HepG2 (cell line): ENCODE measurements around the gene EFS. TPM values are rescaled to one million over a fixed set of nuclear protein-coding genes. Genes with fewer than 3 reads are reported as not detected.

Experiments
- BRF2 ChIP-seq: sonication (generic); formaldehyde crosslinking; IDR thresholded peaks from 2 replicates; pipeline ENCODE4 v1.8.1; 2022; ENCODE audit warnings: mild to moderate bottlenecking, missing genetic modification reagents
- DNMT1 ChIP-seq: sonication (generic); formaldehyde crosslinking; IDR thresholded peaks from 2 replicates; pipeline ENCODE4 v1.5.1; 2020; ENCODE audit warnings: mild to moderate bottlenecking, missing genetic modification reagents
- GATAD1 ChIP-seq: IDR thresholded peaks from 2 replicates; pipeline ENCODE4 v1.6.1; 2016; ENCODE audit warnings: missing genetic modification reagents, missing compliant biosample characterization
- HMGXB4 ChIP-seq, 2 experiments: sonication (generic) in 1 of 2; formaldehyde crosslinking in 1 of 2; IDR thresholded peaks; 2 replicates each; pipeline versions ENCODE4 v1.4.0 to v1.6.1; 2018 to 2020; ENCODE audit warnings: missing genetic modification reagents in 2 of 2, borderline replicate concordance in 1 of 2, low read depth in 1 of 2, mild to moderate bottlenecking in 1 of 2, missing biosample characterization in 1 of 2
- MBNL3 ChIP-seq: fragments of 250-450 bp; sonication (Bioruptor Pico); conservative IDR thresholded peaks from 2 replicates; pipeline ENCODE4 v1.8.0; 2022; ENCODE audit warnings: mild to moderate bottlenecking, inconsistent platforms
- MED13 ChIP-seq: sonication (generic); formaldehyde crosslinking; IDR thresholded peaks from 2 replicates; pipeline ENCODE4 v1.5.0; 2020; ENCODE audit warnings: missing genetic modification reagents
- MYPOP ChIP-seq: sonication (generic); formaldehyde crosslinking; IDR thresholded peaks from 2 replicates; pipeline ENCODE4 v1.8.1; 2023; ENCODE audit warnings: mild to moderate bottlenecking, moderate library complexity, missing genetic modification reagents
- PHB2 ChIP-seq: fragments of 450-650 bp; IDR thresholded peaks from 2 replicates; pipeline ENCODE4 v1.6.1; 2018; ENCODE audit not compliant: partially characterized antibody
- RFXAP ChIP-seq: sonication (generic); formaldehyde crosslinking; IDR thresholded peaks from 2 replicates; pipeline ENCODE4 v1.4.0; 2020; ENCODE audit warnings: missing genetic modification reagents, borderline replicate concordance
- RXRA ChIP-seq: sonication (generic); formaldehyde crosslinking; IDR thresholded peaks from 2 replicates; pipeline ENCODE4 v1.5.1; 2020; ENCODE audit warnings: missing genetic modification reagents
- SATB2 ChIP-seq: sonication (generic); formaldehyde crosslinking; IDR thresholded peaks from 2 replicates; pipeline ENCODE4 v1.5.0; 2020; ENCODE audit warnings: missing genetic modification reagents
- SNAPC5 ChIP-seq: sonication (generic); formaldehyde crosslinking; IDR thresholded peaks from 2 replicates; pipeline ENCODE4 v1.8.1; 2023; ENCODE audit warnings: mild to moderate bottlenecking, missing genetic modification reagents, borderline replicate concordance
- THYN1 ChIP-seq: sonication (generic); formaldehyde crosslinking; IDR thresholded peaks from 2 replicates; pipeline ENCODE4 v1.8.1; 2023; ENCODE audit warnings: low read depth, mild to moderate bottlenecking, moderate library complexity, missing genetic modification reagents, borderline replicate concordance
- TRIM22 ChIP-seq: fragments of 450-650 bp; IDR thresholded peaks from 2 replicates; pipeline ENCODE4 v1.6.1; 2017
- ZBTB42 ChIP-seq: sonication (generic); formaldehyde crosslinking; IDR thresholded peaks from 2 replicates; pipeline ENCODE4 v1.5.0; 2020; ENCODE audit warnings: mild to moderate bottlenecking, missing genetic modification reagents
- ZNF256 ChIP-seq: sonication (generic); formaldehyde crosslinking; conservative IDR thresholded peaks from 2 replicates; pipeline ENCODE4 v1.4.0; 2020; ENCODE audit warnings: missing genetic modification reagents
- ZNF432 ChIP-seq: sonication (generic); formaldehyde crosslinking; IDR thresholded peaks from 2 replicates; pipeline ENCODE4 v1.5.0; 2020; ENCODE audit warnings: missing genetic modification reagents, mild to moderate bottlenecking, borderline replicate concordance
- ZNF513 ChIP-seq: sonication (generic); formaldehyde crosslinking; conservative IDR thresholded peaks from 2 replicates; pipeline ENCODE4 v1.5.0; 2020; ENCODE audit warnings: missing genetic modification reagents
- ZNF557 ChIP-seq: sonication (generic); formaldehyde crosslinking; IDR thresholded peaks from 2 replicates; pipeline ENCODE4 v1.4.0; 2020; ENCODE audit warnings: missing genetic modification reagents
- ZNF570 ChIP-seq: sonication (generic); formaldehyde crosslinking; IDR thresholded peaks from 2 replicates; pipeline ENCODE4 v1.4.0; 2020; ENCODE audit warnings: mild to moderate bottlenecking, missing genetic modification reagents, borderline replicate concordance
- ZNF746 ChIP-seq: sonication (generic); formaldehyde crosslinking; IDR thresholded peaks from 2 replicates; pipeline ENCODE4 v1.8.0; 2022; ENCODE audit warnings: mild to moderate bottlenecking, missing genetic modification reagents
- ZNF891 ChIP-seq: sonication (generic); formaldehyde crosslinking; IDR thresholded peaks from 2 replicates; pipeline ENCODE4 v1.5.0; 2020; ENCODE audit warnings: mild to moderate bottlenecking, missing genetic modification reagents
- ZSCAN31 ChIP-seq: sonication (generic); formaldehyde crosslinking; IDR thresholded peaks from 2 replicates; pipeline ENCODE4 v1.5.0; 2020; ENCODE audit warnings: low read depth, mild to moderate bottlenecking, missing genetic modification reagents
- polyA plus RNA-seq, 8 experiments: library from polyadenylated mRNA; depleted of rRNA in 3 of 8; stranded (reverse) in 7 of 8; unstranded in 1 of 8; fragments of >200 nt; fragmentation: Illumina TruSeq in 4 of 8; extraction: Trizol in 4 of 8; gene quantifications; 2 replicates each; pipeline versions ENCODE4 v1.2.1 to v1.2.3, GENCODE V29; 2011 to 2016; ENCODE audit warnings: low read depth in 4 of 8, missing spikeins in 1 of 8, mixed read lengths in 1 of 8; ENCODE audit not compliant: insufficient read depth in 1 of 8
- total RNA-seq, 5 experiments: library from RNA; depleted of rRNA; stranded (reverse); fragments of >200 nt; fragmentation: Illumina TruSeq; extraction: Trizol; gene quantifications; 2 replicates each; pipeline ENCODE4 v1.2.3, GENCODE V29; 2016; ENCODE audit warnings: low read depth in 1 of 5

The EFS gene
- total and polyA plus RNA-seq, 2 of the 13 experiments (the other 11 are each of a cell fraction or from before 2014, with no cell fraction given) = not detected

GRCh38 chr14:23326491-23327332 lies 38.3 kb downstream of the EFS start (continued):
- TF ChIP-seq ZBTB42 (CRISPR knock-in tag) (no peak), ZNF256 (no peak), PHB2 (no peak), ZSCAN31 (CRISPR knock-in tag) (no peak), ZNF557 (CRISPR knock-in tag) (no peak), ZNF432 (CRISPR knock-in tag) (no peak), SNAPC5 (CRISPR knock-in tag) (no peak), RFXAP (CRISPR knock-in tag) (no peak), TRIM22 (no peak), ZNF570 (CRISPR knock-in tag) (no peak), ZNF891 (CRISPR knock-in tag) (no peak; the same call in 1 of the 2 replicates), SATB2 (CRISPR knock-in tag) (no peak), BRF2 (CRISPR knock-in tag) (no peak; the same call in 1 of the 2 replicates), MED13 (CRISPR knock-in tag) (no peak), HMGXB4 (CRISPR knock-in tag; IDR thresholded peaks at IDR 0.05; ENCODE audit: borderline replicate concordance in 1 of 2, low read depth in 1 of 2) (no peak), GATAD1 (CRISPR knock-in tag) (0 out of 2 replicates have a peak, but pooled peaks have one; percentile 8), DNMT1 (CRISPR knock-in tag) (no peak), ZNF513 (CRISPR knock-in tag) (no peak), MBNL3 (CRISPR knock-in tag) (no peak), ZNF746 (CRISPR knock-in tag) (0 out of 2 replicates have a peak, but pooled peaks have one; percentile 17), MYPOP (no peak), THYN1 (CRISPR knock-in tag) (no peak), RXRA (CRISPR knock-in tag) (no peak)
